Measurements from ENCODE around the gene STX8. TPM values are rescaled to one million over a fixed set of nuclear protein-coding genes. Genes with fewer than 3 reads are reported as not detected.
"Not testable (repeated sequence)": the region's sequence is repeated elsewhere in the genome, so short reads cannot be mapped to it uniquely, and the experiment has no call there.

STX8 gene
- polyA plus RNA-seq, 1 of the 3 experiments (the other 2 are of a cell fraction), result 51.3 TPM

DNA sequence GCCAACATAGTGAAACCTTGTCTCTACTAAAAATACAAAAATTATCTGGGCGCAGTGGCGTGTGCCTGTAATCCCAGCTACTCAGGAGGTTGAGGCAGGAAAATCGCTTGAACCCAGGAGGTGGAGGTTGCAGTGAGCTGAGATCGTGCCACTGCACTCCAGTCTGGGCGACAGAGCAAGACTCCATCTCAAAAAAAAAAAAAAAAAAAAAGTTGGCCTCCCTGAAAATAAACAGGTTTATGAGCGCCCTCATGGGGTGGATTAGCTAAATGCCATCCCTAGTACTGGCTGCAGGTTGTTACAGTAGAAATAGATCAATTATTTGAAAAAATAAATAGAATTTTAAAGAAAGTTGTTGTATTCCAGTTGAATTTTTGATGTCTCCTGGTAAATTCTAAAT, 20.9 kb downstream of the STX8 start:
- not testable (repeated sequence) for H3K4me2 ChIP-seq; H3K9ac ChIP-seq; H3K9me2 ChIP-seq; H3K4me3 ChIP-seq (ENCODE audit: low read depth in 2 of 2, low read length in 1 of 2); H2AFZ ChIP-seq (ENCODE audit: low read depth); H4K20me1 ChIP-seq (ENCODE audit: insufficient read depth); H3K27ac ChIP-seq (ENCODE audit: low read depth in 2 of 2, low read length in 1 of 2); H3K27me3 ChIP-seq (ENCODE audit: insufficient read depth); H3F3A ChIP-seq (replicated peaks; ENCODE audit: insufficient read depth); H3K4me1 ChIP-seq (ENCODE audit: control insufficient read depth in 1 of 2, insufficient read depth in 2 of 2, low read depth in 1 of 2, low read length in 1 of 2); H3K9me3 ChIP-seq
- TF ChIP-seq CTCF (IDR thresholded peaks at IDR 0.05) (peak; percentile 65), RAD21 (IDR thresholded peaks at IDR 0.05; ENCODE audit: low read length) (peak; percentile 57)
- 73% methylated on average over 6 of the region's 6 CpGs for WGBS (ENCODE audit: low lambda C conversion rate)
- ChIA-PET POLR2A (interaction anchor here (0.9 kb wide), 1 partner anchor 21 kb away, joined by 3 read pairs; the partner anchor contains the start of gene STX8), CTCF (interaction anchor here (0.8 to 2.3 kb wide), 6 partner anchors 10 to 557 kb away, joined by 3 to 8 read pairs (median 4); no protein-coding TSS in a partner anchor)
- Histone ChIP-seq H3K79me2 (ENCODE audit: insufficient read depth) (peaks cover 11% of the 10 kb centered on the region; the same call in 1 of the 2 replicates), H3K36me3 (replicated peaks in 1 of 2; ENCODE audit: control insufficient read depth in 1 of 2, insufficient read depth in 2 of 2, low read length in 1 of 2) (peaks cover 2 to 14% of the 10 kb centered on the region in 2 experiments)
- peak; percentile 67 for DNase-seq

- Histone ChIP-seq H3K27ac (ENCODE audit: low read depth in 2 of 2, low read length in 1 of 2) (no peak overlapping the region), H2AFZ (ENCODE audit: low read depth) (no peak overlapping the region), H3F3A (replicated peaks; ENCODE audit: insufficient read depth) (no peaks in the 10 kb centered on the region), H3K4me2 (no peak overlapping the region), H3K9me3 (no peaks in the 10 kb centered on the region), H3K9ac (no peak overlapping the region), H3K9me2 (no peaks in the 10 kb centered on the region), H3K4me3 (ENCODE audit: low read depth in 2 of 2, low read length in 1 of 2) (no peak overlapping the region), H3K27me3 (ENCODE audit: insufficient read depth) (no peaks in the 10 kb centered on the region), H3K36me3 (replicated peaks in 1 of 2; ENCODE audit: control insufficient read depth in 1 of 2, insufficient read depth in 2 of 2, low read length in 1 of 2) (peaks cover 2 to 14% of the 10 kb centered on the region in 2 experiments), H4K20me1 (ENCODE audit: insufficient read depth) (no peaks in the 10 kb centered on the region), H3K79me2 (ENCODE audit: insufficient read depth) (peaks cover 9% of the 10 kb centered on the region; the same call in 1 of the 2 replicates), H3K4me1 (ENCODE audit: control insufficient read depth in 1 of 2, insufficient read depth in 2 of 2, low read depth in 1 of 2, low read length in 1 of 2) (no peaks in the 10 kb centered on the region)
- ChIA-PET CTCF (no interaction called here), POLR2A (no interaction called here)
- WGBS (ENCODE audit: low lambda C conversion rate), result 83% methylated on average over 4 of the region's 4 CpGs
- no peak for DNase-seq
- no peak for TF ChIP-seq RAD21 (IDR thresholded peaks at IDR 0.05; ENCODE audit: low read length)
These were observed 22.0 kb downstream of the STX8 start for GRCh38 chr17:9553596-9553995.

DNA sequence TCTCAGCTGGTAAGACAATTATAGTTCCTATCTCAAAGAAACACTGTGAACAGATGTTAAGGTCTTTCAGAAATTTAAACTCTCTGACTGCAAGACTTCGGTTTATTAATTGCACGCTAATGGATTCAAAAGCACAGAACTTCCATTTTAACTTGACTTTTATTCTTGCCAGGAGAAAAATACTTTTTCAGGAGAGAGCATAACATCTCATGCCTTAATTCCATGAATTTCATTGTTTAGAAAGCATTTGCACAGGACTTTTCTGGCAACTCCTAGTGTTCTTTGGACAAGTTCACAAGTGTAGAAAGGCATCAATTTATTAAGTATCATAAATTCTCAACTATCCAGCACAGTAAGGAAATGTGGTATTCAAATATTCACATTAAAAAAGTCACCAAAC, 22.4 kb downstream of the STX8 start:
- no peak overlapping the region for H3K4me2 ChIP-seq
- no peak overlapping the region for H3K27ac ChIP-seq (ENCODE audit: low read depth in 2 of 2, low read length in 1 of 2)
- DNase-seq, result no peak
- H4K20me1 ChIP-seq (ENCODE audit: insufficient read depth), result no peaks in the 10 kb centered on the region
- no peaks in the 10 kb centered on the region for H3K4me1 ChIP-seq (ENCODE audit: control insufficient read depth in 1 of 2, insufficient read depth in 2 of 2, low read depth in 1 of 2, low read length in 1 of 2)
- no peaks in the 10 kb centered on the region for H3K27me3 ChIP-seq (ENCODE audit: insufficient read depth)
- H3F3A ChIP-seq (replicated peaks; ENCODE audit: insufficient read depth), result no peaks in the 10 kb centered on the region
- no peak overlapping the region for H3K9ac ChIP-seq
- no peak overlapping the region for H3K4me3 ChIP-seq (ENCODE audit: low read depth in 2 of 2, low read length in 1 of 2)
- POLR2A ChIA-PET, result no interaction called here
- 100% methylated on average over 2 of the region's 2 CpGs for WGBS (ENCODE audit: low lambda C conversion rate)
- peaks cover 2 to 14% of the 10 kb centered on the region in 2 experiments for H3K36me3 ChIP-seq (replicated peaks in 1 of 2; ENCODE audit: control insufficient read depth in 1 of 2, insufficient read depth in 2 of 2, low read length in 1 of 2)
- no peaks in the 10 kb centered on the region for H3K9me3 ChIP-seq
- no peaks in the 10 kb centered on the region for H3K9me2 ChIP-seq
- TF ChIP-seq RAD21 (IDR thresholded peaks at IDR 0.05; ENCODE audit: low read length) (no peak), CTCF (IDR thresholded peaks at IDR 0.05) (no peak), GATA2 (CRISPR knock-in tag; IDR thresholded peaks at IDR 0.05) (no peak), SMC3 (IDR thresholded peaks at IDR 0.05; ENCODE audit: low read depth, low read length) (no peak), FOSL2 (IDR thresholded peaks at IDR 0.05; ENCODE audit: borderline replicate concordance, low read depth) (no peak), YY1 (IDR thresholded peaks at IDR 0.05; ENCODE audit: low read depth) (no peak), MXI1 (IDR thresholded peaks at IDR 0.05; ENCODE audit: low read depth, low read length) (no peak), EP300 (IDR thresholded peaks at IDR 0.05; ENCODE audit: borderline replicate concordance in 1 of 2, low read depth in 1 of 2, low read length in 1 of 2) (no peak), RCOR1 (IDR thresholded peaks at IDR 0.05; ENCODE audit: low read length) (no peak), JUND (IDR thresholded peaks at IDR 0.05) (no peak), USF1 (IDR thresholded peaks at IDR 0.05; ENCODE audit: borderline replicate concordance, low read depth) (no peak), NRF1 (IDR thresholded peaks at IDR 0.05; ENCODE audit: low read depth, low read length) (no peak)
- CTCF ChIA-PET, result no interaction called here
- no peak overlapping the region for H2AFZ ChIP-seq (ENCODE audit: low read depth)
- peaks cover 5% of the 10 kb centered on the region; the same call in 1 of the 2 replicates for H3K79me2 ChIP-seq (ENCODE audit: insufficient read depth)

All from SK-N-SH (cell line).